Measurements from ENCODE around the gene CENPQ.

CENPQ gene

GRCh38 chr6:49499623-49500022 is 36.5 kb downstream of the CENPQ start, which contains the start of gene GLYATL3:
Gene GLYATL3 (plus strand): TSS chr6:49499923. CDS start chr6:49511991, 12,068 bp downstream.
- H3K4me3 ChIP-seq (ENCODE audit: low read depth, low read length), result no peak within 1 kb of the TSS
- no peak for DNase-seq (ENCODE audit: low read depth)
- no peak for TF ChIP-seq CTCF (IDR thresholded peaks at IDR 0.05; ENCODE audit: low read depth, low read length, missing control alignments)

GRCh38 chr6:49504666-49505065 is 41.5 kb downstream of the CENPQ start:
- DNase-seq (ENCODE audit: low read depth), result no peak
- no peak overlapping the region for H3K4me3 ChIP-seq (ENCODE audit: low read depth, low read length)
- TF ChIP-seq CTCF (IDR thresholded peaks at IDR 0.05; ENCODE audit: low read depth, low read length, missing control alignments), result no peak

DNA sequence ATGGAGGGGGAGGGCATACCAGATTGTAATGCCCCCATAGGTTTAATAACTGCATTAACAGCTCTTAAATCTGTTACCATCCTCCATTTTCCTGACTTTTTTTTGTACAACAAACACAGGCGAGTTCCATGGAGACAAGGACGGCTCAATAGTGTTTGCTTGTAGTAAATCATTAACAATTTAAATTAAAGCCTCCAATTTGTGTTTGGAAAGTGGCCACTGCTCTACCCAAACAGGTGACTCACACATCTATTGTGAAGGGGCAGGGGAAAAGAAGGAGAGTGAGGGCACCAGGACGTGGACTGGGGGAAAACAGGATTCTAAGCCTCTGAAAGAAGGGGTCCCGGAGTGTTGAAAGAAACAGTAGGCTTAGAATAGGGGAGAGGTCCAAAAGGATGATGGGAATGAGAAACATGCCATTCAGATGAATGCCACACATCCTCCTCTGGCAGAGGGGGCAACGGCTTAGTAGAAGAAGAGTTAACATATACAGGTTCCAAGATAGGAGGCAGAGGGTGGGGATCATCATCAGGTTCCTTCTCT is 43.5 kb downstream of the CENPQ start:
- H3K4me3 ChIP-seq (ENCODE audit: low read depth, low read length), result no peak overlapping the region
- TF ChIP-seq CTCF (IDR thresholded peaks at IDR 0.05; ENCODE audit: low read depth, low read length, missing control alignments), result no peak
- DNase-seq (ENCODE audit: low read depth), result no peak

- no peak for TF ChIP-seq CTCF (IDR thresholded peaks at IDR 0.05; ENCODE audit: low read depth, low read length, missing control alignments)
- no peak for DNase-seq (ENCODE audit: low read depth)
- H3K4me3 ChIP-seq (ENCODE audit: low read depth, low read length), result no peak overlapping the region
These were observed 46.2 kb downstream of the CENPQ start for GRCh38 chr6:49509342-49509741.

DNA sequence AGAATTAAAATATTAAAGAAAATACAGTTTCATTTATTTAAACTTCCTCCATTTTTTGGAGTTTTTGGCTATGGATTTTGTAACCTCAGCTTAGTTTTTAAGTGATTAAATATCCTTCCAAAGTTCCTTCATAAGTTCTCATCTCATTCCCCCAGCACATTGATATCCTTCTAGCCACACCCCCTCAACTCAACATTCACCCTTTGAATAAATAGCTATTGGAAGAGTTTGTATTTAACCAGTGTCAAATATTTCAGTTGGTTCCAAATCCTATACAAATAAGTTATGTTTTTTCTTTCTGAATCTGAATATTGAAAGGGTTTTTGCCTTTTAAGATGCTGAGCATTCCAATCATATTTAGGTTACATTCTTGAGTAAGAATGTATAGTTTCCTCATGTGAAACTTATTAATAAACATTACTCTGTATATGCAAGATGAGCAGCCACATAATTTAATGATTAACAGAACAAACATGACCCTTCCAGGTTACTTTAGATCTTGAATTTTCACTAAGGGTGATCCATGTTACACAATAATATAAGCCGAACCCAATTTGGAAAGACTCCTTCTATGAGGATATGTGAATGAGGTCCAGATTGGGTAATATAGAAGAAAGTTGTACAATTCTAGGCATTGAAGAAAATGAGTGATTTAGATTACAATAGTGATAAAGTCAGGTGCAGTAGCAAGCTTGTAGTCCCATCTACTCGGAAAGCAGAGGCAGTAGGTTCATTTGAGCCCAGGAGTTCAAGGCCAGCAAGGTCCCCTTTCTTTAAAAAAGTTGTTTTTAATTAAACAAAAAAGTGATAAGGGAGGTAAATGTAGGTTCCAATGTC is 50.2 kb downstream of the CENPQ start:
- no peak for TF ChIP-seq CTCF (IDR thresholded peaks at IDR 0.05; ENCODE audit: low read depth, low read length, missing control alignments)
- no peak for DNase-seq (ENCODE audit: low read depth)
- no peak overlapping the region for H3K4me3 ChIP-seq (ENCODE audit: low read depth, low read length)

- TF ChIP-seq CTCF (IDR thresholded peaks at IDR 0.05; ENCODE audit: low read depth, low read length, missing control alignments), result no peak
- no peak overlapping the region for H3K4me3 ChIP-seq (ENCODE audit: low read depth, low read length)
- no peak for DNase-seq (ENCODE audit: low read depth)
These were observed 51.7 kb downstream of the CENPQ start for GRCh38 chr6:49514571-49515484.
